Nephron (organoid): ENCODE data around the gene HAVCR2.

Experiments
- H3K27ac Mint-ChIP-seq, 3 experiments: 2 replicates each; pipeline ENCODE4 v1.8.0; 2020; ENCODE audit warnings: mixed read lengths in 3 of 3, mild to moderate bottlenecking in 2 of 3, moderate library complexity in 1 of 3
- H3K27me3 Mint-ChIP-seq: 2 replicates; pipeline ENCODE4 v1.8.0; 2021; ENCODE audit warnings: low read depth, mild to moderate bottlenecking, moderate library complexity, mixed read lengths
- H3K36me3 Mint-ChIP-seq: 2 replicates; pipeline ENCODE4 v1.8.0; 2020; ENCODE audit warnings: low read depth, mixed read lengths
- H3K4me1 Mint-ChIP-seq: 2 replicates; pipeline ENCODE4 v1.8.0; 2020; ENCODE audit warnings: mixed read lengths
- H3K4me3 Mint-ChIP-seq, 3 experiments: 2 replicates each; pipeline ENCODE4 v1.8.0; 2020; ENCODE audit warnings: mild to moderate bottlenecking in 3 of 3, mixed read lengths in 3 of 3, moderate library complexity in 2 of 3
- H3K9me3 Mint-ChIP-seq: 2 replicates; pipeline ENCODE4 v1.8.0; 2020; ENCODE audit warnings: mixed read lengths
- CTCF ChIP-seq, 3 experiments: fragments of 200-600 bp; sonication (generic); IDR thresholded peaks; one replicate each; pipeline ENCODE4 v1.5.0; 2021; ENCODE audit warnings: antibody characterized with exemption in 3 of 3; ENCODE audit not compliant: unreplicated experiment in 3 of 3

HAVCR2 gene

GRCh38 chr5:157143127-157143971, 34.5 kb upstream of the HAVCR2 start:
- Mint-ChIP-seq H3K4me1 (no peaks in the 10 kb centered on the region), H3K27ac (peak overlapping the region; percentile 79 to 93 (median 87)), H3K4me3 (peak overlapping the region; percentile 93 to 96 (median 94)), H3K27me3 (peaks cover 4% of the 10 kb centered on the region), H3K36me3 (peaks cover 24% of the 10 kb centered on the region), H3K9me3 (peaks cover 6% of the 10 kb centered on the region)
- TF ChIP-seq CTCF (IDR thresholded peaks at IDR 0.05; ENCODE audit: unreplicated experiment in 3 of 3), result no peak

- no peaks in the 10 kb centered on the region for H3K27me3 Mint-ChIP-seq
- no peak for TF ChIP-seq CTCF (IDR thresholded peaks at IDR 0.05; ENCODE audit: unreplicated experiment in 3 of 3)
- H3K9me3 Mint-ChIP-seq, result peaks cover 6% of the 10 kb centered on the region
- H3K4me1 Mint-ChIP-seq, result no peaks in the 10 kb centered on the region
- peak within 1 kb of the TSS; percentile 93 to 96 (median 94) for H3K4me3 Mint-ChIP-seq
- H3K27ac Mint-ChIP-seq, result peak within 1 kb of the TSS; percentile 79 to 93 (median 87)
- peaks cover 32% of the 10 kb centered on the region for H3K36me3 Mint-ChIP-seq
Observed at GRCh38 chr5:157142317-157143126, 33.7 kb upstream of the HAVCR2 start, which contains the start of gene MED7. Gene MED7, minus strand, starts transcription at chr5:157142865. Its CDS starts 3,434 bp downstream, at chr5:157139431.

- peaks cover 41% of the 10 kb centered on the region for H3K36me3 Mint-ChIP-seq
- no peak for TF ChIP-seq CTCF (IDR thresholded peaks at IDR 0.05; ENCODE audit: unreplicated experiment in 3 of 3)
- H3K4me1 Mint-ChIP-seq, result no peaks in the 10 kb centered on the region
- no peaks in the 10 kb centered on the region for H3K27me3 Mint-ChIP-seq
- H3K27ac Mint-ChIP-seq, result no peak overlapping the region
- no peaks in the 10 kb centered on the region for H3K9me3 Mint-ChIP-seq
- H3K4me3 Mint-ChIP-seq, result no peak overlapping the region
Observed at GRCh38 chr5:157137691-157138090, 28.8 kb upstream of the HAVCR2 start.

GRCh38 chr5:157132281-157132612, 23.4 kb upstream of the HAVCR2 start:
- H3K36me3 Mint-ChIP-seq, result peaks cover 6% of the 10 kb centered on the region
- no peak overlapping the region for H3K27ac Mint-ChIP-seq
- H3K4me3 Mint-ChIP-seq, result no peak overlapping the region
- no peaks in the 10 kb centered on the region for H3K27me3 Mint-ChIP-seq
- no peaks in the 10 kb centered on the region for H3K4me1 Mint-ChIP-seq
- no peak for TF ChIP-seq CTCF (IDR thresholded peaks at IDR 0.05; ENCODE audit: unreplicated experiment in 3 of 3)
- H3K9me3 Mint-ChIP-seq, result peaks cover 3% of the 10 kb centered on the region

- H3K27ac Mint-ChIP-seq, result no peak overlapping the region
- peaks cover 5% of the 10 kb centered on the region for H3K9me3 Mint-ChIP-seq
- H3K4me1 Mint-ChIP-seq, result no peaks in the 10 kb centered on the region
- TF ChIP-seq CTCF (IDR thresholded peaks at IDR 0.05; ENCODE audit: unreplicated experiment in 3 of 3), result no peak
- H3K4me3 Mint-ChIP-seq, result no peak overlapping the region
- peaks cover 1% of the 10 kb centered on the region for H3K36me3 Mint-ChIP-seq
- H3K27me3 Mint-ChIP-seq, result no peaks in the 10 kb centered on the region
Observed at GRCh38 chr5:157130925-157131324, 22.1 kb upstream of the HAVCR2 start.
